PC-3 (cell line): Measurements from ENCODE around the gene CCDC180. TPM values are rescaled to one million over a fixed set of nuclear protein-coding genes. Genes with fewer than 3 reads are reported as not detected.

Experiments used
- ATAC-seq: fragments of 200-7000 bp; cut with Tn5 transposase; 2 replicates; pipeline ENCODE4 v1.9.1; 2020; ENCODE audit warnings: mild to moderate bottlenecking, moderate library complexity
- BruUV-seq: library from RNA; stranded (reverse); fragments of 400-500 nt; replicated peaks from 2 replicates; lab custom pipeline; 2021; lab: Mats Ljungman, UMichigan
- CTCF ChIA-PET: fragments of 300-600 bp; sonication (Branson Sonifier 250); formaldehyde crosslinking; loops from one replicate; lab custom pipeline; 2022; ENCODE audit warnings: antibody characterized with exemption; lab: Charles Lee
- POLR2A ChIA-PET: fragments of 300-600 bp; sonication (Branson Sonifier 250); formaldehyde crosslinking; loops from one replicate; lab custom pipeline; 2022; ENCODE audit warnings: antibody characterized with exemption; ENCODE audit not compliant: unreplicated experiment; lab: Charles Lee
- DNase-seq: peaks from one replicate; pipeline ENCODE4 v3.0.0-alpha.2; 2015
- H2AFZ ChIP-seq: fragments of 300-600 bp; sonication (generic); 2 replicates; pipeline ENCODE4 v1.6.0; 2016; ENCODE audit warnings: antibody characterized with exemption, low read length
- H3F3A ChIP-seq: fragments of 300-600 bp; sonication (generic); one replicate; pipeline ENCODE4 v1.6.0; 2017; ENCODE audit warnings: antibody characterized with exemption, low read length, control low read depth, mild to moderate bottlenecking; ENCODE audit not compliant: unreplicated experiment
- H3K27ac ChIP-seq: fragments of 300-600 bp; sonication (generic); 2 replicates; pipeline ENCODE4 v1.5.1; 2016; ENCODE audit warnings: mild to moderate bottlenecking, low read length
- H3K27me3 ChIP-seq: fragments of 300-600 bp; sonication (generic); 2 replicates; pipeline ENCODE4 v1.6.1; 2016; ENCODE audit warnings: low read length, mixed read lengths
- H3K36me3 ChIP-seq: fragments of 300-600 bp; sonication (generic); 2 replicates; pipeline ENCODE4 v1.6.1; 2016; ENCODE audit warnings: low read depth, mixed run types, low read length, mixed read lengths
- H3K4me1 ChIP-seq: fragments of 300-600 bp; sonication (generic); 2 replicates; pipeline ENCODE4 v1.5.1; 2016; ENCODE audit warnings: low read length; ENCODE audit not compliant: insufficient read depth
- H3K4me2 ChIP-seq: fragments of 300-600 bp; sonication (generic); 2 replicates; pipeline ENCODE4 v1.6.0; 2016; ENCODE audit warnings: low read length
- H3K4me3 ChIP-seq: fragments of 300-600 bp; sonication (generic); 2 replicates; pipeline ENCODE4 v1.5.1; 2016; ENCODE audit warnings: mild to moderate bottlenecking, low read length, mixed read lengths
- H3K79me2 ChIP-seq: fragments of 300-600 bp; sonication (generic); 2 replicates; pipeline ENCODE4 v1.6.1; 2017; ENCODE audit warnings: low read length, mixed read lengths
- H3K9ac ChIP-seq: fragments of 300-600 bp; sonication (generic); 2 replicates; pipeline ENCODE4 v1.6.0; 2016; ENCODE audit warnings: mild to moderate bottlenecking, low read length
- H3K9me2 ChIP-seq: fragments of 300-600 bp; sonication (generic); replicated peaks from 2 replicates; pipeline ENCODE4 v1.6.1; 2016; ENCODE audit warnings: mixed run types, low read length, mixed read lengths
- H3K9me3 ChIP-seq: fragments of 300-600 bp; sonication (generic); 2 replicates; pipeline ENCODE4 v1.6.1; 2016; ENCODE audit warnings: low read length, mixed read lengths
- H4K20me1 ChIP-seq: fragments of 300-600 bp; sonication (generic); 2 replicates; pipeline ENCODE4 v1.6.1; 2016; ENCODE audit warnings: low read length, mixed read lengths
- CTCF ChIP-seq: fragments of 300-600 bp; sonication (generic); conservative IDR thresholded peaks from 2 replicates; pipeline ENCODE4 v1.5.1; 2017; ENCODE audit warnings: antibody characterized with exemption, low read depth, mild to moderate bottlenecking, low read length
- EZH2 ChIP-seq: fragments of 300-600 bp; sonication (generic); IDR thresholded peaks from one replicate; pipeline ENCODE4 v1.6.1; 2017; ENCODE audit warnings: antibody characterized with exemption, mild to moderate bottlenecking, low read length; ENCODE audit not compliant: unreplicated experiment
- EZH2phosphoT487 ChIP-seq: fragments of 300-600 bp; sonication (generic); IDR thresholded peaks from 2 replicates; pipeline ENCODE4 v1.6.1; 2018; ENCODE audit warnings: mild to moderate bottlenecking, antibody characterized with exemption, low read length, borderline replicate concordance
- intact Hi-C: fragments of 100-400 bp; cut with micrococcal nuclease; formaldehyde crosslinking; loops from 2 replicates; pipeline ENCODE4 v1.9.0; 2023
- total RNA-seq: library from RNA; depleted of rRNA; stranded (reverse); fragments of >200 nt; gene quantifications from 2 replicates; pipeline ENCODE4 v1.2.3, GENCODE V29; 2014

Gene CCDC180
- total RNA-seq, 1 experiment from 2014 or later: 0.55 TPM

- BruUV-seq: no TSS peak
- Histone ChIP-seq H3K4me2 (no peak overlapping the region), H3K9ac (no peak overlapping the region), H3K4me3 (no peak overlapping the region), H3K9me3 (no peaks in the 10 kb centered on the region), H3K4me1 (no peaks in the 10 kb centered on the region), H3K9me2 (no peaks in the 10 kb centered on the region), H4K20me1 (no peaks in the 10 kb centered on the region), H3K36me3 (no peaks in the 10 kb centered on the region), H3K27ac (no peak overlapping the region), H3K27me3 (no peaks in the 10 kb centered on the region), H2AFZ (no peak overlapping the region), H3K79me2 (no peaks in the 10 kb centered on the region), H3F3A (no peaks in the 10 kb centered on the region)
- CTCF ChIA-PET: no interaction called here
- no peak for TF ChIP-seq EZH2
- no peak for TF ChIP-seq EZH2phosphoT487
- TF ChIP-seq CTCF: no peak
- intact Hi-C loops: no loop called here
- POLR2A ChIA-PET: no interaction called here
- DNase-seq: no peak
- ATAC-seq: no peak
Observed at GRCh38 chr9:97280755-97281330, 26.6 kb upstream of the CCDC180 start.

GRCh38 chr9:97283768-97284167, 23.7 kb upstream of the CCDC180 start:
- no peak for DNase-seq
- Histone ChIP-seq H2AFZ (no peak overlapping the region), H3K27ac (no peak overlapping the region), H3F3A (no peaks in the 10 kb centered on the region), H3K36me3 (no peaks in the 10 kb centered on the region), H3K79me2 (no peaks in the 10 kb centered on the region), H3K4me3 (no peak overlapping the region), H4K20me1 (no peaks in the 10 kb centered on the region), H3K4me2 (no peak overlapping the region), H3K9me2 (no peaks in the 10 kb centered on the region), H3K4me1 (no peaks in the 10 kb centered on the region), H3K27me3 (no peaks in the 10 kb centered on the region), H3K9me3 (no peaks in the 10 kb centered on the region), H3K9ac (no peak overlapping the region)
- no TSS peak for BruUV-seq
- ATAC-seq: no peak
- intact Hi-C loops: no loop called here
- ChIA-PET CTCF (interaction anchor here (0.7 kb wide), 1 partner anchor 727 kb away, joined by 4 read pairs; no protein-coding TSS in a partner anchor), POLR2A (no interaction called here)
- TF ChIP-seq EZH2phosphoT487 (no peak), CTCF (no peak), EZH2 (no peak)

GRCh38 chr9:97284798-97285197, 22.7 kb upstream of the CCDC180 start:
- Histone ChIP-seq H3K9ac (no peak overlapping the region), H3K36me3 (no peaks in the 10 kb centered on the region), H3K9me3 (no peaks in the 10 kb centered on the region), H3K27me3 (no peaks in the 10 kb centered on the region), H3K27ac (no peak overlapping the region), H3K4me2 (no peak overlapping the region), H3K79me2 (no peaks in the 10 kb centered on the region), H3F3A (no peaks in the 10 kb centered on the region), H2AFZ (no peak overlapping the region), H3K4me3 (no peak overlapping the region), H3K9me2 (no peaks in the 10 kb centered on the region), H3K4me1 (no peaks in the 10 kb centered on the region), H4K20me1 (no peaks in the 10 kb centered on the region)
- ATAC-seq (no peak), DNase-seq (no peak)
- ChIA-PET CTCF (no interaction called here), POLR2A (interaction anchor here (0.7 kb wide), 1 partner anchor 216 kb away, joined by 3 read pairs; no protein-coding TSS in a partner anchor)
- BruUV-seq: no TSS peak
- TF ChIP-seq EZH2phosphoT487 (no peak), CTCF (no peak; the same call in 1 of the 2 replicates), EZH2 (no peak)
- intact Hi-C loops: no loop called here
